DMS79 (cell line): ENCODE measurements around the gene ALX4.

Source experiments
- DNase-seq: peaks from one replicate; lab custom pipeline; 2025; lab: John Stamatoyannopoulos, UW

Gene ALX4

DNA sequence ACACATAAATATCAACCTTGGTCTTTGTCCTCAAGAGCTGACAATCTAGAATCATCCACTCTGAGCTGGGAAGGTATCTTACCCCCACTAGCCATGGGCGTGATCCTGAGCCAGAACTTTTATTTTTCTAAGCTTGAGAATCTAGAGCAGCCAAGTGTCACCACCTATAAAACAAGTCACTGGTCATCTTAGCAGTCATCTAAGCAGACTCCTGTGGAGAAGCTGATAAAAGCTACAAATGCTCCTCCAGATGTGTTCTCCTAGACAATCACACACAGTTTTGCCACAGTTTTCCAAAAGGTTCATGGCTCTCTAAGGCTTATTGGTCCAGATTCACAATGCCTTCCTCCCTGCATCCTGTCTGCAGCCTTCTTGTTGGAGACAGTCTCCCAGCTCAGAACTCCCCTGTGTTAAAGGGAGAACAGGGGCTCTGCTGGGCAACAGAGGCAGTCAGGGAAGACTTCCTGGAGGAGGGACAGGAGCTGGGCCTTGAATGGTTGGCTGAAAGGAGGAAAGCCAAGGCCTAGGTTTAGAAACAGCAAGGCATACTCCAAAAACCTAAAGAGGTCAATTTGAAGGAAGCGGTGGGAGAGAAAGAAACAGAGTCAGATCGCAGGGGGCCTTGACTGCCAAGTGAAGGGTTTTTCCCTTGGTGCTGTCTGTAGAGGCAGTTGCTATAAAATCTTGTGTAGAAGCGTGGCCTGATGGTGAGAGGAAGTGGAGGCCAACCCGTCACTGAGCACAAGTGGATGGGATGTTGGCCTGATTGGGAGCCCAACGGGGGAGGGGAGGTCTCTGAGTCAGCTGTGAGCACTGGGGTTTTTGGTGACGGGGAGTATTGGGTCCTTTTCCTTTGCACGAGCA is 42.0 kb downstream of the ALX4 start:
- DNase-seq, result no peak

DNA sequence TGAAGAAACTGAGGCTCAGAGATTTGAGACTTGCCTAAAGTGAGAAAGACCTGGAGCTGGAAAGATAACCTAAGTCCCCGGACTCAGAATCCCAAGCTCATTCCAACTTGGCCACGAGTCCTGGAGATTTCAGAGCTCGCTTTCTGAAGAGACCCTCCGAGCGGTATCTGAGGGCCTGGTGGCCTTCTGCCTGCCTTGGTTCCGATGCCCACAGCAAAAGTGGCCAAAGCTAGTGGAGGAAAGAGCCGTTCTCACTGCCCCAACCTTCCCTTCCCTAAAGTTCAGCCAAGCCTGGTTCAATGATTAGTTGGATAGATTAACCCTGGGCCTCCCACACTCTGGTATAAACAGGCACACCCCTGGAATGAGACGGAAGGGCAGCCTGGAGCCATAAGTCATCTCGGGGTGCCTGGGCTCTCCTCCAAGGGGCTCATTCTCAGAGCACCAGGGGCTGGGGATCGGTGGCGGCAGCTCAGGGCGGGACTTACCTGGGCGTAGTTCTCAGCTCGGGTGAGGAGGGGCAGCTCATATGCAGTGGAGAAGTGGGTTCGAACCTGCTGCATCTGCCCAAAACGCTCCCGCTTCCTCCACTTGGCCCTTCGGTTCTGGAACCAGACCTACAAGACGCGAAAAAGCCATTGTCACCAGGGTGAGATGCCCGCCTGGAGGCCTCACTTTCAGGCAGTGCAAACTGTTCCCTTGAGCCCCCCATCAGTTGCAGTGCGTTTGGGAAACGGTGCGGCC is 42.8 kb downstream of the ALX4 start:
- no peak for DNase-seq

DNA sequence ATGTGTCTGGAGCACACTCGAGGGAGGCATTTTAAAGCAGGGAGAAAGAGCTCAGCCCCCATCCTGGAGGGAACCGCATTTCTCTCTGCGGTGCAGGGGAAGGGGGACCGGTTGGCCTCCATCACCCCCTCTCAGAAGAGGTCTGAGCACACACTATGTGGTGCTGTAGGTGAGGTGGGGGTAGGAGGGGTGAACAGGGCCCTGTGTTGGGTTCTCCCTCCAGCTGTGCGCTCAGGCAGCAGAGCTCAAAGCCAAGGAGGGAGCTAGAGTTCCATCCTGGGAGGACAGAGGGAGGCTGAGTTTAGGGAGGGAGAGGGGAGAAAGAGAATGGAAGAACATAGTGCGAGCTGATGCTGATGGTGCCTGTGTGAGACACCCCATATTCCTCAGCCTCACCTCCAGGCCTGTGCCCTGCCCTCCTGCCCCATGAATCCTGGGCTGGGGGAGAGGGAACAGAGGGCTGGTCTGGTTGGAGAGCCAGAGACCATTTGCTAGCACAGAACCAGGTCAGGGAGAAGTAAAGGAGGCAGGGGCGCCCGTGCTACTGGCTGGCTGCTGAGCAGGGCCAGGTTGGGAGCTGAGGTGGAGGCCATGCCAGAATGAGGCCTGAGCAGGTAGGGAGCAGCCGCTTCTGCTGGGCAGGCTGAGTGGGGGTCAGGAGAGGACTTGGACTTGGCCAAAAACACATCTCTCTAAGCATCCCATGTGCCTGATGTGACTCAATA is 43.7 kb downstream of the ALX4 start:
- no peak for DNase-seq

DNA sequence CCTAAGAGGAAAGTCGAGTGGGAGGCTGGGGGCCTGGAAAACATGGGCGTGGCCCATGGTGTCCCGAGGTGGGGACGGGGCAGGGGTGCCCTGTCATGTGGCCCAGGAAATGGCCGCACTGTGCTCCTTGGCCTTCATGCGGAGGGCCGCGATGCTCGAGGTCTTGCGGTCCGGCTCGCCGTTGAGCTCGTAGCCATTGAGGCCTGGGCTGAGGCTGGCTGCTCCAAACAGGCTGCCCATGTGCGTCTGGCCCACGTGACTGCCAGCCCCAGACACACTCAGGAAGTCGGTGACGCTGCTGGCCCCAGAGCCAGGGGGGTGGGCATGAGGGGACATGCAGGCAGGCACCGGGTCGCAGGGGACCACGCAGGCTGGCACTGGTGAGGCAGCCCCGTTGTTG is 45.2 kb downstream of the ALX4 start:
- DNase-seq, result no peak

GRCh38 chr11:44264438-44264749 is 45.5 kb downstream of the ALX4 start:
- no peak for DNase-seq

GRCh38 chr11:44263738-44264437 is 46.1 kb downstream of the ALX4 start:
- DNase-seq, result no peak

DNA sequence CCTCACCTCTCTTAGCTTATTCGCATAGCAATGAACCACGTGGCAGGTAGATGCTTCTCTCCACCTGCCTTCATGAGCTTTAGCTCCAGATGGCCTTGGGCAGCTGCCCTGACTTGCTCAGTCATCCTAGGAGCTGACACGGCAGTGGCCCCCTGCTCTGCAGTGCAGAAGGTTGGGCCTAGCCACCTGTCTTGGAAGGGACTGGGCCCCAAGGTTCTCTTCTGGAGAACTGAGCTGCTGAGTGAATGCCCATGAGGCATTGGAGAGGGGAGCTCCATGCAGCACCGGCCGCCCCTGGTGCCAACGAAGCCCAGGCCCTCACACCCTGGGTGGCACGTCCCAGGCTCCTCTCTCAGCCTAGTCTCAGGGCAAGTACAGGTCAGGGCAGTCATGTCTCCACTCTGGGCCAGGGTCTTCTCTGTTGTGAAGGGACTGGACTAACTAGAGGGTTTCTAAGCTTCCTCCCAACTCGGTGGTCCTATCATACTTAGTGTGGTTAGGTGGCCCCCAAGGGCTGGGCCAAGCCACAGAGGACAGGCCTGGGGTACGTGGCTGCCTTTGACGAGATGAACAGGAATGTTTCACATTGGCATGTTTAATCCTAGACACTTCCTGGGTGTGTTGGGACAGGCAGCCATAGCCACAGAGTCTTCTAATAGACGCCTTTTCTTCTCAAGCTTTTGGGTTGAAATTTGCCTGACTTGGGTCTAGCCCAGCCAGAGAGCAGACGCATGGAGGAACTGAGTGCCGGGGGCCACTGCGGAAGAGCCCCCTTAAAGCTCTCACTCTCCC is 47.9 kb downstream of the ALX4 start:
- DNase-seq, result peak; percentile 25

DNA sequence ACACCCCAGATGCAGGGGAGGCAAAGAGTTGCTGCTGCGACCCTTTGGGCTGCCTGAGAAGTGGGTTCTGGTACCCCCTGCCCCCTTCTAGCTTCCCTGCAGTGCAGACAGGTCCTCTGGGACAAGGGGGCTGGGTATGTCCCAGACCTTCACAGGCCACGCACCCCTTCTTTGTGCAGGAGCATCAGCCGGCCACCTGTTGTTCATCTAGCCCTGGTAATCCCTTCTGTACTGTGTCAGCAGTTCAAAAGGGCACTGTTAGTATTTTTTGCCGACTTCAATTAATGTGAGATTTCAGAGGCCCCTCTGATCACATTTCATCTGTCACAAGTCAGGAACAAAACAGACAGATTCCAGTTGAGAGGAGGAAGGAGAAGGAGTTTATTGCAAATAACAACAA is 49.9 kb downstream of the ALX4 start:
- DNase-seq, result no peak

- no peak for DNase-seq
Measured at GRCh38 chr11:44258839-44259420, 51.0 kb downstream of the ALX4 start.

DNA sequence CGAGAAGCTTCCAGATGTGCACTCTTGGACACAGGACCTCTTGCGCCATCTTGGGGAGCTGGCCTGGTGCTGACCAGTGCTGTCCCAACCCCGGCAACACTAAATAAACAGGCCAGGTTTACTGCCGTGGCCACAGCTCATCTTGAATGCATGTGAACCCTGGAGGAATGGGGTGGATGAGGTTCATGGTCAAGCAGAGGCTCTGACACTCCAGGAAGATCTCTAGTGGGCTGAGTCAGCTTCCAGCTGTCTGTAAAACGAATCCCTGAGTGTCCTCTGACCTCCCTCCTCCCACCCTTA is 51.8 kb downstream of the ALX4 start:
- no peak for DNase-seq

- DNase-seq, result no peak
Measured at GRCh38 chr11:44257338-44258189, 52.4 kb downstream of the ALX4 start.

- no peak for DNase-seq
Measured at GRCh38 chr11:44256673-44257291, 53.2 kb downstream of the ALX4 start.

GRCh38 chr11:44255406-44256071 is 54.4 kb downstream of the ALX4 start:
- no peak for DNase-seq

GRCh38 chr11:44252999-44253602 is 56.8 kb downstream of the ALX4 start:
- no peak for DNase-seq

GRCh38 chr11:44250421-44250820 is 59.5 kb downstream of the ALX4 start:
- DNase-seq, result no peak

- DNase-seq, result no peak
Measured at GRCh38 chr11:44248109-44248508, 61.8 kb downstream of the ALX4 start.

DNA sequence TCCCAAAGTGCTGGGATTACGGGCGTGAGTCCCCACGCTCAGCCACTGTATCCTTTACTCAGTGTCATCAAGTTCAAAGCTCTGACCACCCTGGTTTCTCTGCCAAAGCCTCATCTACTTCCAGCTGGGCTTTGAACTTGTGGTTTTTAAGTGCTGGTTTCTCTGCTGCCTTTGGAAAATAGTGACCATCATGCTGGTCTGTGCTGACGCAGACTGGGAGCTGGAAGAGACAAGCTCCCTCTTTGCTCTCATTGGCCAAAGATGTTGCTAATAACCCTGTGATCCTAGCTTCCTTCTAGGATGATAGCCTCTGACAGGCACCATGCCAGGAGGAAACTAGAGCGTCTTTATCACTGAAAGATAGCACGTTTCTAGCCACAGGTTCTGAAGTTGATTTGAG is 62.4 kb downstream of the ALX4 start:
- DNase-seq, result no peak

GRCh38 chr11:44246726-44247125 is 63.2 kb downstream of the ALX4 start:
- DNase-seq, result no peak
